Measurements from ENCODE around the gene RFXANK. TPM values are rescaled to one million over a fixed set of nuclear protein-coding genes. Genes with fewer than 3 reads are reported as not detected.

RFXANK gene
- total and polyA plus RNA-seq, 9 of the 15 experiments (the other 6 are each of a cell fraction or from before 2014, with no cell fraction given): 68.6 to 181 (median 150) TPM

- no peaks in the 10 kb centered on the region for H3K79me2 ChIP-seq (ENCODE audit: control insufficient read depth, insufficient read depth, low read length)
- ChIA-PET CTCF (ENCODE audit: low intra/inter-chr PET ratio) (interaction anchor here (1.2 to 3.5 kb wide), 5 partner anchors 27 to 344 kb away, joined by 8 to 20 read pairs (median 12); no protein-coding TSS in a partner anchor), POLR2A (interaction anchor here (1.0 kb wide), 1 partner anchor 22 kb away, joined by 3 read pairs; no protein-coding TSS in a partner anchor)
- 31% methylated on average over 30 of the region's 47 CpGs for WGBS (ENCODE audit: insufficient coverage, low coverage, missing lambda C conversion rate)
- ATAC-seq (peak; percentile 95), FAIRE-seq (peak; percentile 75), DNase-seq (ENCODE audit: extremely low read depth in 1 of 4, low spot score in 3 of 4) (peak; percentile 82 to 88 (median 86))
- peak overlapping the region in 1 of 2 experiments; percentile 61; a peak in 3 of 4 replicates for H3K9ac ChIP-seq (ENCODE audit: insufficient read depth in 1 of 2, low read depth in 2 of 2, low read length in 2 of 2)
- intact Hi-C loops (cut with micrococcal nuclease): loop anchor here (1.0 kb wide), 3 partner anchors 29 to 196 kb away; no protein-coding TSS in a partner anchor
- 0 out of 2 replicates have a peak overlapping the region, but pooled peaks have one; percentile 6 for H3K4me2 ChIP-seq (ENCODE audit: insufficient read depth, low read length)
- H3K9me3 ChIP-seq (replicated peaks; ENCODE audit: control insufficient read depth, insufficient read depth, low read depth, low read length): no peaks in the 10 kb centered on the region
- peak overlapping the region; percentile 94 for H2AFZ ChIP-seq (ENCODE audit: low read depth, low read length)
- no peaks in the 10 kb centered on the region for H3K9me1 ChIP-seq (ENCODE audit: control insufficient read depth, insufficient read depth, low read length)
- in situ Hi-C loops (cut with MboI): no loop called here
- peaks cover 0 to 19% of the 10 kb centered on the region in 2 experiments; a peak in 2 of 5 replicates for H3K4me1 ChIP-seq (replicated peaks in 1 of 2; ENCODE audit: control insufficient read depth in 2 of 2, insufficient read depth in 2 of 2, low read length in 2 of 2)
- H3K27ac ChIP-seq (ENCODE audit: extremely low read depth, low read depth, low read length): 0 out of 3 replicates have a peak overlapping the region, but pooled peaks have one; percentile 28
- no peaks in the 10 kb centered on the region; a peak in 1 of 5 replicates for H3K27me3 ChIP-seq (ENCODE audit: control insufficient read depth in 2 of 2, insufficient read depth in 2 of 2, low read length in 2 of 2)
- H3K36me3 ChIP-seq (ENCODE audit: control insufficient read depth, insufficient read depth, low read length): no peaks in the 10 kb centered on the region
- H3K4me3 ChIP-seq: no peak overlapping the region
- no TSS peak for BruUV-seq (replicated peaks)
- H4K20me1 ChIP-seq (replicated peaks; ENCODE audit: control insufficient read depth, insufficient read depth, low read length): no peaks in the 10 kb centered on the region
- TF ChIP-seq LCOR (CRISPR knock-in tag; IDR thresholded peaks at IDR 0.05) (0 out of 2 replicates have a peak, but pooled peaks have one; percentile 21), XRCC4 (IDR thresholded peaks at IDR 0.05; ENCODE audit: extremely low read depth, insufficient read depth, insufficient read length) (no peak), CREM (IDR thresholded peaks at IDR 0.05; ENCODE audit: low read depth) (peak; percentile 34; the same call in 1 of the 2 replicates), ARID2 (IDR thresholded peaks at IDR 0.05) (peak; percentile 67; the same call in 1 of the 2 replicates), ZNF12 (CRISPR knock-in tag; IDR thresholded peaks at IDR 0.05) (no peak), POLR2AphosphoS5 (IDR thresholded peaks at IDR 0.05; ENCODE audit: control insufficient read depth, insufficient read depth, low read depth, low read length) (no peak), ETV1 (tag; conservative IDR thresholded peaks at IDR 0.05; ENCODE audit: low read depth) (peak; percentile 98), RAD21 (CRISPR knock-in tag; conservative IDR thresholded peaks at IDR 0.05 in 1 of 2, IDR thresholded peaks at IDR 0.05 in 1 of 2) (peak; percentile 86 to 93), MAZ (CRISPR knock-in tag; conservative IDR thresholded peaks at IDR 0.05 in 1 of 2, IDR thresholded peaks at IDR 0.05 in 1 of 2) (peak in 1 of 2 experiments; percentile 27; a peak in 1 of 4 replicates), TEAD1 (CRISPR knock-in tag; IDR thresholded peaks at IDR 0.05) (0 out of 4 replicates have a peak, but pooled peaks of 1 of the 2 experiments have one; percentile 23), GABPA (tag; conservative IDR thresholded peaks at IDR 0.05; ENCODE audit: low read depth) (peak; percentile 54), FOXA3 (CRISPR knock-in tag; conservative IDR thresholded peaks at IDR 0.05 in 1 of 2, IDR thresholded peaks at IDR 0.05 in 1 of 2) (no peak), ZNF347 (CRISPR knock-in tag; IDR thresholded peaks at IDR 0.05; ENCODE audit: low read depth) (no peak)
Observed at GRCh38 chr19:19145684-19146608, 46.1 kb upstream of the RFXANK start.

All from K562 (cell line).